HT1080 (cell line): ENCODE data around the gene SF3A2. TPM values are rescaled to one million over a fixed set of nuclear protein-coding genes. Genes with fewer than 3 reads are reported as not detected.
A peak's percentile ranks its signal among the peaks of the same experiment; 100 is the strongest.
"Not testable (repeated sequence)": the region's sequence is repeated elsewhere in the genome, so short reads cannot be mapped to it uniquely, and the experiment has no call there.

ENCODE experiments used
- DNase-seq: peaks from one replicate; pipeline ENCODE4 v3.0.0-alpha.2; 2015; ENCODE audit warnings: low read depth
- polyA plus RNA-seq, 2 experiments: library from polyadenylated mRNA; depleted of rRNA; stranded (reverse); fragments of >200 nt; gene quantifications; 2 replicates each; pipeline ENCODE4 v1.2.3, GENCODE V29; 2015
- total RNA-seq: library from RNA; depleted of rRNA; stranded (reverse); fragments of >200 nt; shearing (Covaris generic); gene quantifications from 2 replicates; pipeline ENCODE4 v1.2.3, GENCODE V29; 2014; rRNA removed

Gene SF3A2, protein sequence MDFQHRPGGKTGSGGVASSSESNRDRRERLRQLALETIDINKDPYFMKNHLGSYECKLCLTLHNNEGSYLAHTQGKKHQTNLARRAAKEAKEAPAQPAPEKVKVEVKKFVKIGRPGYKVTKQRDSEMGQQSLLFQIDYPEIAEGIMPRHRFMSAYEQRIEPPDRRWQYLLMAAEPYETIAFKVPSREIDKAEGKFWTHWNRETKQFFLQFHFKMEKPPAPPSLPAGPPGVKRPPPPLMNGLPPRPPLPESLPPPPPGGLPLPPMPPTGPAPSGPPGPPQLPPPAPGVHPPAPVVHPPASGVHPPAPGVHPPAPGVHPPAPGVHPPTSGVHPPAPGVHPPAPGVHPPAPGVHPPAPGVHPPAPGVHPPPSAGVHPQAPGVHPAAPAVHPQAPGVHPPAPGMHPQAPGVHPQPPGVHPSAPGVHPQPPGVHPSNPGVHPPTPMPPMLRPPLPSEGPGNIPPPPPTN
- 71.2 and 91.0 TPM in 2 replicates for total RNA-seq
- polyA plus RNA-seq (2015; cell fraction: cytosol; rRNA removed): 63.4 and 73.2 TPM in 2 replicates
- 124 and 132 TPM in 2 replicates for polyA plus RNA-seq (2015; cell fraction: nucleus; rRNA removed)

DNA sequence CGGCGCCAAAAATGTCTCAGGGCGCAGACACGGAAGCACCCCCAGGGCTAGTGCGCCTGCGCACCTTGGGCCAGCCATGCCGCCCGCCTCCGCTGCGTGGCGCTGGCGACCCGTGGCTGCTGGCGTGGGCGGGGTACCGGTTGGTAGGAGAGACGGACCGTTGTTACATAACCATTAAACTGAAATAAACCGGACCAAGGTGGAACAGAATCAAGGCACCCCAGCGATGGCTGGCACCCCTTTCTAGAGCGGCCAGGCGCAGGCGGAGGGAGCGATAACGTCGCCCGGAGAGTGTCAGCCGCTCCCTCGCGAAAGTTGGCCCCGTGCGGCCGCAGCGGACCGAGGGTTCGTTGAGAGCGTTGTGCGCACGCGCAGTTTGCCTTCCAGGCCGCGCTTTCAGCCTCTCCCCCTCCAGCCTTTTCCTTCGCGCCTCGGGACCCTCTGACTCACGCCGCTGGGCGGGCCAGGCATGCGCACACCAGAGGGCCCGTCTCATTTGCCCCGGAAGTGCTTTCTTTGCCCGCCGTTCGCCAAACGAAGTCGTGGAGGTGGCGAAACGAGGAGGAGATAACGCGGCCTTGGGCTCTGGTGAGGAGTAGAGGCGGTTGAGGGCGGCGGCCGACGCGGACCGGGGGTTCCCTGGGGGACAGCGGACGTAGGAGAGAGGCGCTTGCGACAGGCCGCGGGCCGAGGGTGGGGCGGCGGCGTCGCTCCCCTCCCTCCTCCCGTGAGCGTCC, at the start of gene SF3A2, which contains the start of gene PLEKHJ1:
Gene SF3A2, plus strand, starts transcription at position 511 of the 737 bp plus-strand sequence. CDS start 6,595 bp downstream, outside the sequence.
Gene PLEKHJ1, minus strand, starts transcription at position 16 of the 737 bp plus-strand sequence. CDS start 81 bp downstream, outside the sequence.
- DNase-seq: peak; percentile 96

DNA sequence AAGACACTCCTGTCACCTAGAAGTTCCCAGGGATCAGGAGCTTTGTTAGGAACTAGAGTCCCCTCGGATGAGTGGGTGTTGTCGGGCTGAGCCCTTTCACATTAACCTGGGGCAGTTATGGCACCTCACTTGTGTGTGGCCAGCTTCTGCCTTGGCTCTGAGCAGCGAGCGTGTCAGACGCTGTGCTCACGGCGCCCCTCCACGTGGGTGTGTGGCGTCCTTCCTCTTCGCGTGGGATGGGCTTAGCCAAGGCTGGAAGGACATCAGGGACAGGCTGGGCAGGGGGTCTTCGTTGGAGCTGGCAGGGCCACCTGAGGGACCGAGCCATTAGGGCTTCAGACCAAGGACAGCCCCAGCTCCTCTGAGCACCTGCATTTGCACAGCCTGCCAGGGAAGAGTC, 49.5 kb upstream of the SF3A2 start:
- no peak for DNase-seq

DNA sequence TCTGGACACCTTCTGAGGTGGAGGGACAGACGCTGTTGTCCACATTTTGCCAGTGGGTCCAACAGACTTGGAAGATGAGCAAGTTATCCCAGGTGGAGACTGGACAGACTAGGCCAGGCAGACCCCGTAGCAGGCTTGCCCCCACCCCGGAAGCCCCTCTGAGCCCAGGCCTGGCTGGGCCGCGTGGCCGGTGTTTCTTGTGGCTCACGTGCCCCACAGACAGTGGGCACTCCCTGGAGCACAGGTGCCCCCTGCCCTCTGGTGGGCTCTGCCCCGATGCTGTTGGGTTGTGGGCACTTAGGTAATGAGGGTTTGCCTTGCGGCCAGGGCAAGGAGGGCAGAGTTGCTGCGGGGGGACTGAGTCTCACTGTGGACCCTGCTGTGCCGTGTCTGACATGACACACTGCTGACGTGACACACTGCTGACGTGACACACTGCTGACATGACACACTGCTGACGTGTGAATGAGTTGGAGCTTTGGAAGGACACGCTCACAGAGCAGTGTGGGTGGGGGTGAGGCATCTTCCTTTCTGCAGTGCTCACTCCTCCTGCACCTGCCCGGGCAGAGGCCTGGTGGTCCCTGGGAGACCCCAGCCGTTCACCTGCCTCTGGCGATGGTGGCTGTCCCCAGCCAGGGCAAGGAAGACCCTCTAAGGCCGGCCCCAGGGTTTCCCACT, 47.8 kb upstream of the SF3A2 start:
- DNase-seq: no peak

DNA sequence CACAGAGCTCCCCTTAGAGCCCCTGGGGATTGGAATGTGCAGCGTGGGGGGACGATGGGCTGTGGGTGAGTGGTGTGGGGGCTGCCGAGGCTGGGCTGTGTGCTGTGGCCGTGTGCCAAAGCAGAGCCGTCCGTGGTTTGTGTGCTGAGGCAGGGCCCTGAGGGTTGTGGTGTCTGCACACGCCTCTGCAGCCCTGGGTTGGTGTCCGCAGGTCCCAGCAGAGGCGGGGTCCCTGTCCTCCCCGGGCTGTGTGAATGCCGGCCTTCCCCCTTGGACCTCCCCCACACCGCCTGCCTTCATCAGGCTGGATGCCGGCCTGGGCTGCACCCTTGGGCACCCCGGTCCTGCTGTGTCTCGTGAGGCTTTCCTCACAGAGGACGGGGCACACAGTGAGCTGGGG, 46.7 kb upstream of the SF3A2 start:
- DNase-seq: no peak

DNA sequence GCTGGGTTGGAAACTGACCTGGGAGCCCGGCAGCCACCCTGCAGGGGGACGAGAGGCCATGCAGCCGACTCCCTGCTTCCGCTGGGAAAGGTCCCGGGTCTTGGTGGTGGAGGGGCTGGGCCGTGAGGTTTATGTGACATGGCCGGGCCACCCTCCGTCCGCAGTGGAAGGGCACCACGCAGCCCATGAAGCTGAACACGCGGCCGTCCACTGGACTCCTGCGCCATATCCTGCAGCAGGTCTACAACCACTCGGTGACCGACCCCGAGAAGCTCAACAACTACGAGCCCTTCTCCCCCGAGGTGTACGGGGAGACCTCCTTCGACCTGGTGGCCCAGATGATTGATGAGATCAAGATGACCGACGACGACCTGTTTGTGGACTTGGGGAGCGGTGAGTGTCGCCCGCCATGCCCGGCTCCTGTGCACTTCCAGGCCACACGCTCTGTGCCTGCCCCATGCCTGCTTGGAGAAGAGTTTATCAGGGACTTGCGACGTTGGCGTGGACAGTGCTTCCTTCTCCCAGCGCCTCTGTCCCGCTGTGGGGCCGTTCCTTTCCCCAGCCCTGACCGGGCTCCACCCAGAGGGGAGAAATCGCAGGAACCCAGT, 45.7 kb upstream of the SF3A2 start:
- no peak for DNase-seq

DNA sequence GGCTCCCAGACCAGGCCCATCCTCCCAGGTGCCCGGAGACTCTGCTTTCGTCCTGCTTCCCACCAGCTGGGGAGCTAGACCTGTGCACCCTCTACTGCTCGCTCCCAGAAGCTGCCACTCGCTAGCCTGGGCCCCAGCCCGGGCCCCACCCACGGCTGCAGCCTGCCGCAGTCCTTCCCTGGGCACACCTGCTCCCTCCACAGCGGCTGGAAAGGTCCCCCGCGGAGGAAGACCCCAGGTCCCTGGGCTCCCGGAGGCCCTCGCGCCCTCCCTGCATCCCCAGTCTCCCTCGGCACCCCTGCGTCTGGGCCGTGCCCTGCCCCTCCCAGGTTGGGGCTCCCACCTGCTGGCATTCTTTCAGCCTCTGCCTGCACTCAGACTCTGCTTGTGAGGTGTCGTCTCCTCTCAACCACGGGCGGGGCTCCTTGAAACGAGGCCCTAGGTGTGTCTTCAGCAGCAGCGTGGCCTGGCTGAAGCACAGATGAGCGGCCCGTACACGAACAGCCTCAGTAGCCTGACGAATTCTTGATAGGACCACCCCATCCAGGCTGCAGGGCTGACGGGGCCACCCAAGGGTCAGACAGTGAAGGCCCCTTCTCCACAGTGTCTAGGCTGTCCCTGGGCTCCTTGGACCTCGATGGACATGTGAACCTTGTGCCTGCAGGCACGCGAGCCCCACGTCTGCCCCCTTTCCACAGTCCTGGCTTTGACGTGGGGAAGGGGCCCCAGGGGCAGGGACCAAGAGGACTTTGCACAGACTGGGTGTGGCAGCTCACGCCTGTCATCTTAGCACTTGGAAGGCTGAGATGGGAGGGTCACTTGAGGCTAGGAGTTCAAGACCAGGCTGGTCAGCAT, 44.9 kb upstream of the SF3A2 start:
- no peak for DNase-seq

DNA sequence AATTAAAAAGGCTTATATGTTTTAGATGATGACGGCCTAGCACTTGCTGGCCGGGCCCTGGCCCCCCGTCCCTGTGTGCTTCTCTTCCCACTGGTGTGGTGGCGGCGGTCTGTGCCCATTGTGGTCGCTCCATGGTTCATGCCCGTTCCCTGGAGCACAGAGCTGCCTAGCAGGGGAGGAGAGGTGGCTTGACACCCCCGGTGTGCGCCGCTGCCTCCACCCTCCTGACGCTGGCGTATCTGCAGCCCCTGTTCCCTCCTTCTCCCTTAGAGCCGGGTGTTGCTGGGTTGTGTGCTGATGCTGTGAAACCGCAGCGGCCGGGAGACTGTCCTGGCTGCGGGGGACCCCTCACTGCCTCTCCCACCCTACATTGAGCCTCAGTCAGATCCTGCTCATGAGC, 43.8 kb upstream of the SF3A2 start:
- no peak for DNase-seq

DNA sequence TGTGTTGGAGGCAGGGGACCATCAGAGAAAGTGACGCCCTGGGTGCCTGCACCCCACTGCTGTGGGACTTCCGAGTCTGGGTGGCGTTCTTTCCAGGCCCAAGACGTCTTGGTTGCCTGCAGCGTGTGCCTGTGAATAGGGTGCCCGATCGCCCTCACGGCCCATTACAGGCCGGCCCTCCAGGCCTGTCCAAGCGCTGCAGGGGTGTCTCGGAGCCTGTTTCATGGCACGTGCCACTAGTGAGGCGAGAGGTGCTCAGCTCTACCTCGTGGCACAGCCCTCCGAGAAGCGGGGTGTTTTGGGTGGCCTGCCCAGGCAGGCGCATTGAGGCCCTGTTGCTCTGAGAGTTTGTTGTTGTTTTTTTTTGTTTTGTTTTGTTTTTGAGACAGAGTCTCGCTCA, 42.8 kb upstream of the SF3A2 start:
- no peak for DNase-seq

DNA sequence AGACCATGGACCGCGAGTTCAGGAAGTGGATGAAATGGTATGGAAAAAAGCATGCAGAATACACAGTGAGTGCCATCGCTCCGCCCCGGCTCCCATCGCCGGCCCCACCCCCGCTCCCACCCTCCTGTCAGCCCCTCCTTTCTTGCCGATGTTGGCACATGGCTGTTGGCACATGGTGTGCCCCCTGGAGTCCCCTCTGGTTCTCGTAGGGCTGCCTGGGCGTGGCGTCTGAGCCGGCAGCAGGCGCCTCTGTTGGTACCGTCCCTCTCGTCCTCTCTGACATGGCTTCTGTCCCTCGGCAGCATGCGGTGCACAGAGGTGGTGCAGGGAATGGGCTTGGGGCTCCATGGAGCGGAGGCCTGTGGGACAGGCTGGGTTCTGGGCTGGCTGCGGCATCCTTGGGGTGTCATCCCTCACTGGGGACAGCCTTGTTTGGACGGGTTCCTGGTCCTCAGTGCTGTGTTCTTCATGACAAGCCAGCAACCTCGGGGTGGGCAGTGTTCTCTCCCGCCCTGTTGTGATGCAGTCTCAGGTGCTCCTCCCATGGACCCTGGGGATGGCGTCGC, 42.0 kb upstream of the SF3A2 start:
- no peak for DNase-seq

DNA sequence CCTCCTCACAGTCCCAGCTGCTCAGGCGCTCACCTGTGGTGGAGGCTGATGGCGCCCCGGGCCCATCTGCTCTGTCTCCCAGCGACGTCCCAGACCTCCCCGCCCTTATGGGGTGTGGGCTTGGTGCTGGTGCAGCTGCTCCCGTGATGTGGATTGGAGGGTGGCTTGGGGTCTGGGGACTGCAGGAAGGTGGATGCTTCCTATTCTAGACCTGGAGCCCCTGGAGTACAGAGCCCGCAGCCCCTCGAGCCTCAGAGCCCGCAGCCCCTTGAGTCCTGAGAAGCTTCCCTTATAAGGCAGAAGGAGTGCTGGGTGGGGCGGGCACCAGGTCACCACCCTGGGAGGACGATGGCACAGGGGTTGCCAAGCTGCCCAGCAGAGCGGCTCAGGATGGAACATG, 41.3 kb upstream of the SF3A2 start:
- no peak for DNase-seq

DNA sequence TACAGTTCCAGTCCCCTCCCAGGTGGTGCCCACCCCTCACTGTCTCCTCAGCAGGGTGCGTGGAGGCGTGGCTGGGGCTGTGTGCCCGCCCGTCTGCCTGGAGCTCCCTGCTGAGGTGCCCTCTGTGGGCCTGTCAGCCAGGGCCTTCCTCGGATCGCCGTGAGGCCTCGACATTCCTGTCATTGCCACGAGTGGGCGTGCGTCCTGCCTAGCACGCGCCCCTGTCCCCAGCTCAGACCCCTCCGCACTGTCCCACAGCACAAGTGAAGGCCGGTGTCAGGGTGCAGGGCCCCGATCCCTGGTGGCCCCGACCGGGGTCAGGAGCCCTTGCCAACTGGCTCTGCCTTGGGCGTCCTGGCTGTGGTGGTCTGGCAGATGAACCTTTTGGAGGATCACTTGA, 40.7 kb upstream of the SF3A2 start:
- no peak for DNase-seq

DNA sequence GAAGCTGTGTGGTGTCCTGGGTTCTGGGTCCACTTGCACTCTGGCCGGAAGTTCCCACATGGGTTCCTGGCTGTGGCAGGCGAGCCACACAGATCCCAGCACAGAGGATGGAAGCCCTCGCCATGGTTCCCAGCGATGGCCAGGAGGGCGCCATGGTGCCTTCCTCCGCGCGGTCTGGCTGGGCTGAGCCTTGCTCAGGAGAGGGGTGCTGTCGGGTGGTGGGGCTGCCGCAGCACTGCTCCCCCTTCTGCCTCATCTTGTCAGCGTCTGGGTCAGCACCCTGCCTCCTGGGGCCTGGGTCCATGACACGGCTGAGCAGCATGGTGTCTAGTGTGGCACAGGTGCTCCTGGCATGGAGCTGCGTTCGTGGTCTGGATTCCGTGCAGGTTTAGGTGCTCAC, 39.4 kb upstream of the SF3A2 start:
- no peak for DNase-seq

DNA sequence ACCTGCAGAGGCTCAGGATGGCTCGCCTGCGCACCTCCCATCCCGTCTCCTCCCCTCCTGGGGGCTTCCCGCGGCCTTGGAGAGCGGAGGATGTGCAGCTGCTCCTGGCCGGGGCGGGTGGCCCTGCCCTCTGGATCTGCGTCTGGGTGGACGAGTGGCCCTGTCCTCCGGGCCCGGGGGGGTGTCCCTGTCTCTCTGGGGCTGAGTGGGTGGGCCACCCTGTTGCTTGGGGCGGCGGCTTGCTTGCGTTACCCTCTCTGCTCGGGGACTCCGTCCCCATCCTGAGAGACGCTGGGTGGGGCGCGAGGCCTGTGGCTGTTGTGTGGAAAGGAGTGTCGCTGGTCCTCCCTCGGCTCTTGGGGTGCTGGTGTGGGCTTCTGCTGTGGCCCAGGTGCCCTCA, 38.3 kb upstream of the SF3A2 start:
- no peak for DNase-seq

DNA sequence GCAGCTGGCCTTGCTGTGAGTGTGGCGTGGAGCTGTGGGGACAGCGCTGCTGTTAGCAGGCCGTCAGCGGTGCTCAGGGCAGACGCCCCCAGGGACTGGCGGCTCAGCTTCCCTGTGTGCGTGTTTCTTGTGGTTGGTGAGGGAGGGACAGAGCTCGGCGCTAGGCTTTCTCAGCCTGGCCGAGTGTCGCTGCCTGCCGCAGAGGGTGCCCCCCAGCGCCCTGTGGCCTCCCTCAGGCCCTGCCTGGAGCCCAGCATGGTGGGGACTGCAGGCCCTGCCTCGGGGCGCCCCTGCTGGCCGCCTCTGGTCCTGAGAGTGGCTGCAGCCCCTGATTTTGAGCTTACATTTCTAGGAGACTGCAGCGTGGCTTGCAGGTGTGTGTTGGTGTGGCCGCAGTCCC, 37.4 kb upstream of the SF3A2 start:
- no peak for DNase-seq

DNA sequence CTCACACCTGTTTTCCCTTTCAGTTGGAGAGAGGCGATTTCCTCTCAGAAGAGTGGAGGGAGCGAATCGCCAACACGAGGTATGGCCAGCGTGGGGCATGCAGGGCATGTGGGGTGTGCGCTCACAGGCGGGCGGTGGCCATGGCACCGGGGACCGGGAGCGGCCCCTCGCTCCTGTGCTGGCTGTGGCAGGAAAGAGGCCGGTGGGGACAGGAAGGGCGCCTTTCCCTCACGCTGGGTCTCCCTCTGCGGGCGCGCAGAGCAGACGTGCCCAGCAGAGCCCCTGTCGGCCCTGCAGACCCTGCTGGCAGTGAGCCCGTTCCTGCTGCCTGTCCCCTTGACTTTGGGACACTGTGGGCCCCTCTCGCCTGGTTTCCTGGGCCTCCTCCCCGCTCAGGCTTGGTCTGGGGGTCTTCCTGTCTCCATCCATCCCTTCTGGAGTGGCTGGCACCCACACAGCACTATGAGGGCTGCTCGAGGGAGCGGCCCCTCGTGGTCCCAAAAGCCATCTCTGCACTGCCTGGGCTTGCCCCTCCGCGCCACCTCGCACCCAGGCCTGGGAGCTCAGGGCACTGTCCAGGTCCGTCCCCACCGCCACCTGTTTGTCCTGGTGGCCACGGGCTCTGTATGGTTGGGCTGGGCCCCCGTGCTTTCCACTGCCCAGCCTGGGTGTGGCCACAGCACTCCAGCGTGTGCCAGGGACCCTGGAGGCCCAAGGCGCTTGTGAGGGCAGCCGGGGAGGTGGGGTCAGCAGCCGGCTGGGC, 36.6 kb upstream of the SF3A2 start:
- DNase-seq: no peak

DNA sequence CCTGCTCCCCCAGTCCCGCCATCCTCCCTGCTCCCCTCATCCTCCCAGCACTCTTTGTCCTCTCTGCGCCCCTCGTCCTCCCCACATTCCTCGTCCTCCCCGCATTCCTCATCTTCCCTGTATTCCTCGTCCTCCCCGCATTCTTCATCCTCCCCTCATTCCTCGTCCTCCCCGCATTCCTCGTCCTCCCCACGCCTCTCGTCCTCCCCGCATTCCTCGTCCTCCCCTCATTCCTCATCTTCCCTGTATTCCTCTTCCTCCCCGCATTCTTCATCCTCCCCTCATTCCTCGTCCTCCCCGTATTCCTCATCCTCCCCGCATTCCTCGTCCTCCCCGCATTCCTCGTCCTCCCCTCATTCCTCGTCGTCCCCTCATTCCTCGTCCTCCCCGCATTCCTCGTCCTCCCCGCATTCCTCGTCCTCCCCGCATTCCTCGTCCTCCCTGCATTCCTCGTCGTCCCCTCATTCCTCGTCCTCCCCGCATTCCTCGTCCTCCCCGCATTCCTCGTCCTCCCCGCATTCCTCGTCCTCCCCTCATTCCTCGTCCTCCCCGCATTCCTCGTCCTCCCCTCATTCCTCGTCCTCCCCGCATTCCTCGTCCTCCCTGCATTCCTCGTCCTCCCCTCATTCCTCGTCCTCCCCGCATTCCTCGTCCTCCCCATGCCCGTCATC, 35.9 kb upstream of the SF3A2 start:
- DNase-seq: not testable (repeated sequence)

DNA sequence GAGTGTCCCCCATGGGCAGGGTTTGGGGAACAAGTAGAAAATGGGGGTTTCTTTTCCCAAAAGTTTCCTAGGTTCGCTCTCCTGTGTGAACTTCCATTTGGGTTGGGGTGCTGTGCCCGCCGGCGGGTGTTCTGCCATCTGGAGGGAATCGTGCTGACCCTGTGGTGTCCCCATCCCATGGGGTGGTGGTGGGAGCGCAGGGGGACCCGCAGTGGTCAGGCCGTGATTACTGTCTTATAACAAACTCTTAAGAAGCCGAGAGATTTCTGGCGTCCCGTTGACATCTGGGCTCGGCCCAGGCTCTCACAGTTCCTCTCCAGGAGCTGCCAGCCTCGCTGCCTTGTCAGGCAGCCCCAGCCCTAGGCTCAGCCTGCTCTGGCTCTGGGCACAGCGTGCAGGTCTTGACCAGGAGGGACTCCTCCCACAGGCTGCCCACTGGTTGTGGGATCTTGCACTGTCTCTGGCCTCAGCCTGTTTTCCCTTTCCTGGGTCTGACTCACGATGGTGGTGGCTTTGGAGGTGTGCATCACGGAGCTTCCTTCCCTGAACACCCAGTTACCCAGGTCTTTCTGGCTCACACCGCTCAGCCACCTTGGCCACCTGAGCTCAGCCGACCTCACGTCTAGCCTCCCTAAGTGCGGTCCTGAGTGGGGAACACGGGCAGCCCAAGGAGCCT, 35.0 kb upstream of the SF3A2 start:
- peak; percentile 36 for DNase-seq

DNA sequence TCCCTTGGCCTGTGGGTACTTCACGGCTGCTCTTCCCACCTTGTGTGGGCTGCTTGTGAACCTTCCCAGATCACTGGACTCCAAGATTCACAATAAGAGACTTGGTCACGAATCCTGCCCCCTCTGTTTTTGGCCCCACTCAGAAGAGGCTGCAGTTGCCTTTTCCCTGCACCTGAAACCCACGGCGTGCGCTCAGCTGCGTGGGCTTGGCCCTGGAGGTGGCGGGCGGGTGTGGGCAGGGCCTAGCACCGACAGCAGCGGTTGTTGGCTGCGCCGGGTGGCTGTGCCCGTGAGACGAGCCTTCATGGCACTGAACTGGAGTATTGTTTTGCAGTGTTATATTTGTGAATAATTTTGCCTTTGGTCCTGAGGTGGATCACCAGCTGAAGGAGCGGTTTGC, 34.3 kb upstream of the SF3A2 start:
- DNase-seq: no peak
